HG03135 (cell line): ENCODE data around the gene SNRK.

Experiments used
- ATAC-seq: cut with Tn5 transposase; IDR thresholded peaks from one replicate; pipeline ENCODE4 v1.9.1; 2021; ENCODE audit warnings: mild to moderate bottlenecking, moderate library complexity; ENCODE audit not compliant: unreplicated experiment

The SNRK gene

DNA sequence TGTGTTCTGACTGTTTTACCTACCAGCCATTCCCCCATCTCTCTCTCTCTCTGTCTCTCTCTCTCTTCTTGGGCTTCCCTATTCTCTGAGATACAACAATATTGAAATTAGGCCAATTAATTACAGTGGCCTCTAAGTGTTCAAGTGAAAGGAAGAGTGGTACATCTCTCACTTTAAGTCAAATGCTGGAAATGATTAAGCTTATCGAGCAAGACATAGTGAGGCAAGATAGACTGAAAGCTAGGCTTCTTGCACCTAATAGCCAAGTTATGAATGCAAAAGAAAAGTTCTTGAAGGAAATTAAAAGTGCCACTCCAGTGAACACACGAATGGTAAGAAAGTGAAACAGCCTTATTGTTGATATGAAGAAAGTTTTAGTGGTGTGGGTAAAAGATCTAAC, 21.3 kb downstream of the SNRK start:
- ATAC-seq = no peak

DNA sequence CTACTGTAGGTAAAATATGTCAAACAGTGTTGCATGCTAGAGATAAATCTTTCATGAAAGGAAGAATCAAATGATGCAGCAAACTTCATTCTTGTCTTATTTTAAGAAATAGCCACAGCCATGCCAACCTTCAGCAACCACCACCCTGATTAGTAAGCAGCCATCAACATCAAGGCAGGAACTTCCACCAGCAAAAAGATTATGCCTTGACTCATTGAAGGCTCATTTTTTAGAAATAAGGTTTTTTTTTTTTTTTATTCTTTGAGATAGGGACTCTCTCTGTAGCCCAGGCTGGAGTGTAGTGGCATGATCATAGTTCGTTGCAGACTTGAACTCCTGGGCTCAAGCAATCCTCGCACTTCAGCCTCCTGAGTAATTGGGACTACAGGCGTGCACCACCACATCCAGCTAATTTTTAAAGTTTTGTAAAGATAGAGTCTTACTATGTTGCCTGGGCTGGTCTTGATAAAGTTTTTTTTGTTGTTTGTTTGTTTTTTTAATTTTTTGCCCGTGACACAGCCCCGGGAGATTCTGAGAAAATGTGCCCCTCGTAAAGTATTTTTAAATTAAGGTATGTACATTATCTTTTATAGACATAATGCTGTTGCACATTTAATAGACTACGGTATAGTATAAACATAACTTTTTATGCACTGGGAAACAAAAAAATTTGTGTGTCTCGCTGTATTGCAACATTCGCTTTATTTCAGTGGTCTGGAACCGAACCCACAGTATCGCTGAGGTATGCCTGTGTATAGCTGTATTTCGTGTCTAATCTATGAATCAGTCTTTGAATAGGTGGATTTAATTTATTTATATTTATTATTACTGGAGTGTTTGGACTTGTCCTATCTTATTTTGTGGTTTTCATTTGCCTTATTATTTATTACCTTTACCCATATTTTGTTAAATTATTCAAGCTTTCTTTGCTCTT, 23.3 kb downstream of the SNRK start:
- ATAC-seq = no peak

DNA sequence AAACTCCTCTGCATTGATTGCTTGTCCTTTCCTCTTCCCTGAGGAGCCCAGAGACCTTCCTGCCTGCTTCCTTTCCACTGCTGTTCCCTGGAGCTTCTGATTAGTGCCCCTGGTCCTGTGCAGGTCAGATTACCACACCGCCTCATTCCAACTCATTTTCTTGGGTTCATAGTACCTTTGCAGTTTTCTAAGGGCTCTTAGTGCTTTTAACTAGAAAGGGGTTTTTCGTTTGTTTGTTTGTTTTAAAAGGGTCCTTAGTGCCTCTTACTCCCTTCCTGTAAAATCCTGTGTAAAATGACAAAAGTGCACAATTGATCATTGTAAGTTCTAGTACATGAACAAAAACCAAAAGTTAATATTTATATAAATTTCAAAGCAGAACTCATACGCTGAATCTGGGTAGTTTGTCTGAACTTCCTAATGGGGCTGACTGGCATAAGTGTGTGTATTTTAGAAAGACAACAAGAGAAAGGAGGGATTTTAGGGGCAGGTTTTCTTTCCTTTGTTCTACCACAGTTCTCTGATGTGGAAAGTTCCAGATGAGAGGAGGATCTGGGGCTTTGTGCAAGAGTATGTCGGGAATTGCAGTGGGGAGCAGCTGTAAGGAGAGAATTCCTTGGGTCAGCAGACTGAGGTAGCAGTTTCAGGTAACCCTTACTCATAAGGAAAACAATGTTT, 30.6 kb downstream of the SNRK start:
- ATAC-seq = no peak

DNA sequence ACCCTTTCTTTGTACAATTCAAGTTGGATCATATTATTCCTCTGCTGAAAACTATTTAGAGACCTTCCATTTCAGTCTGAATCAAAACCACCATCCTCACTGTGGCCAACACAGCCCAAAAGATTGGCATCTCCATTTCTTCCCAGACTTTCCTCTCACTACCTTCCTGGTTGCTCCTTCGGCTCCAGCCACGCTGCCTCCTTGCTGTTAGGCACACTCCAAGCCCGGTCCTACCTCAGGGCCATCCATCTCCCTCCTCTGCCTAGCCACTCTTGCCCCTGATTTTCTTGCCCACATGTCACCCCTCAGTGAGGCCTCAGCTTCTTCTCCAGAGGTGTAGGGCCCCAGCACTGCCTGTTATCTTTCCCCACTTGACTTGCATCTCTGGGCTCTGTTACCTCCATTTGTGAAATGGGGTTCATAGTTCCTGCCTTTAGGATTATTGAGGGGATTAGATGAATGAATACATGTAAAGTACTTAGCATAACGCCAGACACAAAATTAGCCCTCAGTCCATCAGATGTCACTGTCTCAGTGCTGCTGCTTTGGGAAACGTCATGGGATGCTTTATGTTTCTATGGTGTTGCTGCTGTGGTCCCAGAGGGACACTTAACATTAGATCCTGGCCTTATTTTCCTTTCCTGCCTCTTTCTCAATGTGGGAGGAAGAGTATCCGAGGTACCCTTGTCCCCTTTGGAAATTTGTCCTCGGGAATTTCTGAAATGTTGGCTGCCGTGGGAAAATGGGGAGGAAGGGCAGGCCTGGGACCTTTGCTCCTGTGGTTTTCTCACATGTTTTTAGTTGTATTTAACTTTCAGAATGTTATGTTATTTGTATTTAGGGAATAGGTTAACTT, 31.3 kb downstream of the SNRK start:
- no peak for ATAC-seq

DNA sequence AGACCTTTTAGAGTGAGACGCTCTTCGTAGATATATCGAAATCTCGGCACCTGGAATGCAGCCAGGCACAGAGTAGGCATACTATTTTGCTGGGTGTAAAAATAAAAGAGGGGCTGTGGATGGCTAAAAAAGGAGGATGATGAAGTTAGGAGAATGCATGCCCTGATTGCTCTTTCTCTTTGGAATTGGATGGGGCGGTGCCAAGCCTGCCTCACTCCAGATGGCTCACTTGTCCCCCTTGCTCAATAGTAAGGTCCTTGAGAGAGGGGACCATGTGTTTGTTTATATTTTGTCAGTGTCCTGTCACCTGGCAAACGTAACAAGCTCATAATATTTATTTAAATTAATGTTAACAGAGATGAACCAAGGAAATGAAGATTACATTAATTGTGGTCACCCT, 33.0 kb downstream of the SNRK start:
- ATAC-seq = no peak

DNA sequence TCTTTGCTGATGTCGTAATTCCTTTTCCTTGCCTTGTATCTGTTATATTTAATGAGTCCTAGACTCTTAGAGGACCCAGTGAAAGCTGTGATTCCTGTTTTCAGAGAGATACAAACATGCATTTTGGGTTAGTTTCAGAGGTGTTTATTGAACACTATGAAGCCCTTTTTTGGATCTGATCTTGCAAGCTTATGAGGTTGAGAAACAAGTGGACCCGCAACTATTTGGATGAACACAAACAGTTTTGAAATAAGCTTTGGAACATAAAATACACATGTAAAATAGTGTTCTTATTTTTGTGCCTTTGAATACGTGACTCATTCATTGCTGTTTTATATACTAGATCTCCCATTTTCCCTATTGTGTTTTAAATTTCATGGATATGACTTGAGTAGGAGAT, 33.5 kb downstream of the SNRK start:
- no peak for ATAC-seq

DNA sequence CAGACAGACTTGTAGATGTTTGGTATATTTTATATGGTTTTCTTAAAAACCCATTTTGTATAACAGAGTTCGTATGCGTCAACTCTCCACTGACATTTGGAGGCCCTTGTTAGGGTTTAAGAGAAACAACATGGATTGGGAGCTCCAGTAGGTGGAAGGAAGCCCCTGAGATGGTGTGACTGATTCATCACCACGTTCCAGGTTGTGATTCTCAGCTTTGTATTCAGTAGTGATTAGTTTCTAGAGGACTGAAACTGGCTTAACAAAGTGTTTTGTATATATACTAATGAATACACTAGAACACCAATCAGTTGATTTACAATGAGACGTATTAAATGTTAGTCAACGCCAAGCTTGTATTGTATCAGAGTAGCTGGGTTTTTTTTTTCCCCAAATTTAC, 33.9 kb downstream of the SNRK start:
- no peak for ATAC-seq

DNA sequence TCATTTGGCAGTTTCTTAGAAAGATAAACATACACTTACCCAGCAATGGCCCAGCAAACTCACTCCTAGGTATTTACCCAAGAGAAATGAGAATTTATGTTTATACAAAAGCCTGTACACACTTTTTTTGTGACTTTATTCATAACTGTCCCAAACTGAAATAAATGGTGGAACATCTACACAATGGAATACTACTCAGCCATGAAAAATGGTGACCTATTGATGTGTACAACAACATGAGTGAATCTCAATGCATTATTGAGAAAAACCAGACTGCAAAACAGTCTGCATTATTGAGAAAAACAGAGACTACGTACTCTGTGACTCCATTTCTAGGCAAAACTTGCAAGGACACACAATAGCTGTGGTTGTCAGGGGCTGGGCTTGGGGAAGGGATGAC, 37.2 kb downstream of the SNRK start:
- no peak for ATAC-seq

DNA sequence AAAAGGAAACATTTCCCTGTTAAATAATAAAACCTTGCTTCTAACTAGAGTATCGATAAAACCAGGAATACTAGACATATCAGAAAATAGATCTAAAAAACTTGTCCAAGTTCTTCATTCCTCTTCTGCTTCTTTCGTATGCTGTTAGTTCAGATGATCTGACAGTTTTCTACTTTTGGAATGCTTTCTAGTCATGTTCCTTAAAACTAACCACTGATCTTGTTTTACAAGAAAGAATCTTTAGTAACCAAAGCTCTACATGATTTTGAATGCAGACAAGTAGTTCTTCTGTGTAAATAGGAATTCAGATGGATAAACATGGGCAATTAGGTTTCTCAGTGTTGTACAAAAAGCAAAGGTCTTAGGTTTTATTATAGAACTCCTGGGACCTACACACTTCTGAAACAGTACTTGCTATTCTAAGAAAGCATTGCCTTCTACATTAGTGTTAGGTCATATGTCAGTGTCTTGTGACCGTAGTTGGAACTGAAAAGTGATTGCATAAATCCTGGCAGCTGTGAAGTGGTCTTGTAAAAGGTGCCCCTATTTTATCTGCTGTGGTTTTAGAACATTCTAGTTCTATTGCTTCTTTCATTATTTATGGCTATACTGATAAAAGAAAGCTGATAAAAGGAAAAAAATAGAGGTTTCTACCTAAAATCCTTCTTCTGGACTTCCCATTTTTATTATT, 40.7 kb downstream of the SNRK start:
- no peak for ATAC-seq

DNA sequence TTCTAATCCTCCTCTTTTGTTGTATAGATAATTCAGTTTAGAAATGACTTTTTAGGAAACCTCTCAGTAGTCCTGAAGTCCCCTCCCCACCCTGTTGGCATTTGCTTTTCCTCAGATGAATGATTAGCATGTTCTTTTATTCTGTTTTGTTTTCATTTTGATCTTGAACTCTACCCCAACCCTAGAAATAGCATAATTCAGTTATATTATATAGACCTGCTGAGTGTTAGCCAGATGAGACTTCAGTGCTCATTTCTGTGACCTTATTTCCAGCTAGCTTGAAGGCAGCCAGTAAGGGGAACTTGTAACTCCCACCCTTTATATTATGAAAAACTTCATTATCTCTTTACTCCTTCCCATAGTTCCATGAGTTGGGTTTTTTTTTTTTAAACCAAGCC, 41.2 kb downstream of the SNRK start:
- ATAC-seq = no peak

DNA sequence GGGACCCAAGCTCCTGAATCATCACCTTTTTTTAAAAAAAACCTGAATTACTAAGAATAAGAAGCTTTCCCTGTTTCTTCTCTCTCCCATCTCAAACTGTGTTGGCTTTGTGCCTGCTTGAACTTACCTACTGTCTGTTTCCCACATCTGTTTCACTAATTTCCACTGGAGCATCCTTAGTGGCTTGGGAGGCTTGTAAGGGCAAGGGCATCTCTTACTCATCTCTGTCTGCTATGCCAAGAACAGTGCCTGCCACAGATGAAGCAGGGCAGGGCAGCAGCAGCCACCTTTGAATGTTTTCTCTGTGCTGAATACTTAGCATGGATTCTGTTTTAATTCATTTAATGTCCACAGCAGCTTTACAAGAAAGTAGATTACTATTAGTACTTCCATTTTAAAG, 42.3 kb downstream of the SNRK start:
- ATAC-seq = no peak

DNA sequence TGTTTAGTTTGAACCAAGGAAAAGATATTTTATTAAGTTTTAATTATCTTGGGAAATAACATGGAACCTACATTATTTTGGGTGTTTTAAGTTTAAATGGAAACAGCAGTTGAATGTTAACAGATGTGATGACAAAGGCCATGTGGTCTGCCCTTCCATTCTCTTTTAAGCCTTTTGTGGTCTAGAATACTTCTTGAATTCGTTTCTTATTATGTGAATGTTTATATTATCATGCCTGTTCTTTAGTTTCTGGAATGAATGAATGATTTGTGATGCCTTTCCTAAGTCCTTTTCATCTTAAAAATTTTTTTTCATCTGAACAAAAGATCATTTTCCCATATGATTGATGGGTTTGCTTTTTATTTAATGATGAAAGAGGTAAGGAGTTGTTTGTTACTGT, 44.6 kb downstream of the SNRK start:
- no peak for ATAC-seq

DNA sequence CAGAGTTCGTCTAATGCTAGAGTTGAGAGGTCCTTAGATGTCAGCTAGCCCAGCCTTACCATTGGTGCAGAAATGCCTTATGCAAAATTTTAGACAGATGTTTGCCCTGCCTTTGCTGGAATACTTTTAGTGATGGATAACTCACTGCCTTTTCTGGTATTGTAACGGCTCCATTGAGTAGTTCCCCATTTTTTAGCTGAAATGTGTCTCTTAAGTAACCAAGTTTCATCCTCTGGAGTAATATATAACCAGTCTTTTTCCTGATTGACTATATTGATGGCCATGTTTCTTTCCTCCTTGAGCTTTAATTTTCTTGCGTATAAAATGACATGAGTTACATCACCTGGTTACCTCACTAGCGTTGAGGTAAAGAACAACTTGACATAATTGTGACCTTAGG, 45.0 kb downstream of the SNRK start:
- no peak for ATAC-seq

DNA sequence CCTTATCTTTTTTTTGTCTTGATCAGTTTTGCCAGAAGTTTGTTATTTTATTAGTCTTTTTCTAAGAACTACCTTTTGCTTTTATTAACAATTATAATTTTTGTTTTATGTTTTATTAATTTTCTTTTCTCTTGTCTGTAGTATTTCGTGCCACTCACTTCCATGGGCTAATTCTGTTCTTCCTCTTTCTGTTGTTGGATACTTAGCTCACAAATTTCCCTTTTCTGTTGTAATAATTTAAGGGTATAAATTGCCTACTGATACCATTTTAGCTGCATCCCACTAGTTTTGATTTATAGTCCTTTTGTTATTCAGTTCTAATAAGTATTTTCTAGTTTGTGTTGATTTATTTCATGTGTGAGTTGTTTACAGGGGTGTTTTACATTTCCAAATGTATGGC, 48.6 kb downstream of the SNRK start:
- no peak for ATAC-seq

DNA sequence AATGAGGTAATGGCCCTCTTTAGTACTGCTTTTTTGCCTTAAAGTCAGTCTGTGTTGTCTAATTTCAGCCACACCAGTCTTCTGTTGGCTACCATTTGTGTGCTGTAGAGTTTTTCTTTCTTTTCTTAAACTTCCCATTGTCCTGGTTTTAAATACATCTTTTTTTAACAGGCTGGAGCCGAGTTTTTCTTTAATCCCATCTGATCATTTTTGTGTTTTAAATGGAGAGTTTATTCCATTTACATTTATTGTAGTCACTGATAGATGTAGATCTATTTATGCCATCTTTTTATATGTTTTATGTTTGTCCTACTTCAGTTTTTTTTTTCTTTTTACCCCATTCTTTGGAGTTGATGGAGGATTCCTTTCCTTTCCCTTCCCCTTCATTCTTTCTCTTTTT, 49.5 kb downstream of the SNRK start:
- ATAC-seq = no peak

DNA sequence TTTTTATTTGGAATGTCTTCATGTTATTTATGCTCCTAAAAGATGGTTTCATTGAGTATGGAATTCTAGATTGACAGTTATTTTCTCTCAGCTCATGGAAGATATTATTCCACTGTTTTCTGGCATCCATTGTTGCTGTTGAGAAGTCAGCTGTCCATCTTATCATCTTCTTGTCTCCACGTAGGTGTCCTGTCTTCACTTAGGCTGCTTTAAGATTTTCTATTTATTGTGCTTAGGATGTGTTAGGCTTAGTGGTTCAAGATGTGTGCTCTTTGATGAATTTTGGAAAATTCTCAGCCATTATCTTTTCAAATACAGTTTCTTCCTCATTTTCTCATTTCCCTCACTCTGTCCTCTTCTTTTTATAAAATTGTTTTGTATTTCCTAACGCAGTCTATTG, 52.0 kb downstream of the SNRK start:
- no peak for ATAC-seq

DNA sequence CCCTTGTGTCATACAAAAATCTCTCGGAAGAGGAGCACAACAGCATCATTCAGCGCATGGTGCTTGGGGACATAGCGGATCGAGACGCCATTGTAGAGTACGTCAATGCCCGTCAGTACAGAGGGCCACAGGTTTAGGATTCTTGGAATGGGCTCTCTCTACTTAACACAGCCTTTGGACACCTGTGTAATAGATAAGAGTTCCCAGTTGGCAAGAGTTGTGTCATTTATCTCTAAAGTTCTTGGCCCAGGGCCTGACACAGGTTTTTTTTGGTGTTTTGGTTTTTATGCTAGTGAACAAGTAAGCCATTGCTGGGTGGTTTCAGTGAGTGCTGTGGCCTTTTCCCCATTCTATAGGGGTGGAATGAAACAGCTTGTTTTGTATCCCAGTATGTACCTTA, 54.1 kb downstream of the SNRK start:
- ATAC-seq = no peak

DNA sequence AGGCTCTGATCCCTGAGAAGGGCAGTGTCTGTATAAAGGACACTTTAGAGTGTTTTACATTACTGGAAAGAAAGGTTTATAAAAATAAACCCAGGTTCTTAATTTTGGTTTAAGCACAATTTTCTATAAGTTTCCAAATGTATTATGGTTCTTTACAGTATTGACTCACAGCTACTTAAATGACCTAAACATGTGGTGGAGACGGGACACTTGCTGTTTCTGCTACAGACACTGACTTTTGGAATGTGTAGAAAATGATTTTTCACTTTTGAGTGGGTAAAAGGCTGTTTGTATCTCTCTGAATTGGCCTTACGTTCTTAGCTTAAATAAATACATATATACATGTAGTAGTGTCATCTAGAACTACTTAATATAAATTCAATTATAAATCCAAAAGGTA, 55.4 kb downstream of the SNRK start:
- no peak for ATAC-seq

DNA sequence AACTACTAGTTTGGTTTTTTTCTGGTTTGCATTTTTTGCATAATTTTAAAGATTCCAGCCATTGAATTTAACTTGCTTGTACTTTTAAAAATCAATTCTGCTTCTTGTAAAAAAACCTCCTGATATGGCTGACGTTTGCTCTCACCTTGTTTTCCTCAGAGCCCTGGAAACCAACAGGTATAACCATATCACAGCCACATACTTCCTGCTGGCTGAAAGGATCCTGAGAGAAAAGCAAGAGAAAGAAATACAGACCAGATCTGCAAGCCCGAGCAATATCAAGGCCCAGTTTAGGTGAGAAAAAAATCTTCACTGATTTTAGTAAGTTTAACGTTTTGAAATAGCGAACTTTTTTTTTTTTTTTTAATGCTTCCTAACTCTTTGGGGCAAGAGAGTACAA, 56.8 kb downstream of the SNRK start:
- ATAC-seq = no peak

DNA sequence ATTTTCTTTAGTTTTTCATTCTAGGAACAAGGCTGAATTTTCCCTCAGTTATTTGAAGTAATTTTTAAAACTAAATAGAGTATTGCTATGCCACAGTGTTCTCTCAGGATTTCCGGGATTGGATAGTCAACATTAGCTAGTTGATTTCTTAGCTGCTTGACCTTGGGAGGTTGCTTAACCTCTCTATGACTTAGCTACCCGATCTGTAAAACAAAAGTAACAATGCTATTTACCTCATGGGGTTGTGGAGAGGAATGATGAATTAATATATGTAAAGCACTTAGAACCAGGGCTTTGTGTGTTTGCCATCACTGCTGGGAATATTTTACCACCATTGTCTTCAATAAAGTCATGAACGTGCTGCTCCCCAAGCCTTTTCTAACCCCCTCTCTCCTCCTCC, 57.5 kb downstream of the SNRK start:
- ATAC-seq = no peak

DNA sequence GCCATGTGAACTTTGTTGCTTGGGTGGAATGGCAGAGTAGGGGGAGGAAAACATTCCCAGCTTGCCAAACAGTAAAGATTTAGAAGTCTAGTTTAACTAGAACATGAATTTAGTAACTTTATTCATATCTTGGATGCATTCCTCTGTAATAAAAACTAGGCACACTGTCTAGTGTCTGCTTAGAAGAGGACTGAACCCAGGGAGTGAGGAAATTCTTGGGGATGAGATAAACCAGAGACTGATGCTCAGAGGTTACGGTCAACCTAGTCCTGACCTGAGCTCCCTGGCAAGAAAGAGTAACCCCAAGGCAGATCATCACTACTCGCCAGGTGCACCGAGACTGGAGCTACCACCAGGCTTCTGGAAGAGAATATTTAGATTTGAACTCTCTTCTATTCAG, 58.2 kb downstream of the SNRK start:
- no peak for ATAC-seq
